Measurements from ENCODE around the gene SLFN5.
"Not testable (repeated sequence)": the region's sequence is repeated elsewhere in the genome, so short reads cannot be mapped to it uniquely, and the experiment has no call there.

DNA sequence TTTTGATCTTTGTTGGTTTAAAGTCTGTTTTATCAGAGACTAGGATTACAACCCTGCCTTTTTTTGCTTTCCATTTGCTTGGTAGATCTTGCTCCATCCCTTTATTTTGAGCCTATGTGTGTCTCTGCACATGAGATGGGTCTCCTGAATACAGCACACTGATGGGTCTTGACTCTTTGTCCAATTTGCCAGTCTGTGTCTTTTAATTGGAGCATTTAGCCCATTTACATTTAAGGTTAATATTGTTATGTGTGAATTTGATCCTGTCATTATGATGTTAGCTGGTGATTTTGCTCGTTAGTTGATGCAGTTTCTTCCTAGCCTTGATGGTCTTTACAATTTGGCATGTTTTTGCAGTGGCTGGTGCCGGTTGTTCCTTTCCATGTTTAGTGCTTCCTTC is 40.3 kb upstream of the SLFN5 start:
- TF ChIP-seq, protein P1, sequence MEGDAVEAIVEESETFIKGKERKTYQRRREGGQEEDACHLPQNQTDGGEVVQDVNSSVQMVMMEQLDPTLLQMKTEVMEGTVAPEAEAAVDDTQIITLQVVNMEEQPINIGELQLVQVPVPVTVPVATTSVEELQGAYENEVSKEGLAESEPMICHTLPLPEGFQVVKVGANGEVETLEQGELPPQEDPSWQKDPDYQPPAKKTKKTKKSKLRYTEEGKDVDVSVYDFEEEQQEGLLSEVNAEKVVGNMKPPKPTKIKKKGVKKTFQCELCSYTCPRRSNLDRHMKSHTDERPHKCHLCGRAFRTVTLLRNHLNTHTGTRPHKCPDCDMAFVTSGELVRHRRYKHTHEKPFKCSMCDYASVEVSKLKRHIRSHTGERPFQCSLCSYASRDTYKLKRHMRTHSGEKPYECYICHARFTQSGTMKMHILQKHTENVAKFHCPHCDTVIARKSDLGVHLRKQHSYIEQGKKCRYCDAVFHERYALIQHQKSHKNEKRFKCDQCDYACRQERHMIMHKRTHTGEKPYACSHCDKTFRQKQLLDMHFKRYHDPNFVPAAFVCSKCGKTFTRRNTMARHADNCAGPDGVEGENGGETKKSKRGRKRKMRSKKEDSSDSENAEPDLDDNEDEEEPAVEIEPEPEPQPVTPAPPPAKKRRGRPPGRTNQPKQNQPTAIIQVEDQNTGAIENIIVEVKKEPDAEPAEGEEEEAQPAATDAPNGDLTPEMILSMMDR (IDR thresholded peaks at IDR 0.05; ENCODE audit: poor library complexity, severe bottlenecking): not testable (repeated sequence)
- not testable (repeated sequence) for TF ChIP-seq EZH2 (IDR thresholded peaks at IDR 0.05; ENCODE audit: borderline replicate concordance, insufficient read depth, low read length, poor library complexity, severe bottlenecking)

Data from neural cell (in vitro differentiated cells).